Thoracic aorta (tissue), 2 donors: ENCODE measurements around the gene PDLIM4. TPM values are rescaled to one million over a fixed set of nuclear protein-coding genes. Genes with fewer than 3 reads are reported as not detected.

ENCODE experiments used
- ATAC-seq: fragments of 150-250 bp; one replicate; pipeline ENCODE4 v1.8.0; 2017; ENCODE audit warnings: low read depth; ENCODE audit not compliant: insufficient number of reproducible peaks, low FRiP score
- DNase-seq: peaks from one replicate; pipeline ENCODE4 v3.0.0-alpha.2; 2020; ENCODE audit warnings: low spot score
- H3K27ac ChIP-seq, 2 donors: fragments of 200-600 bp; sonication (generic); 1 replicate in 1 of 2; 2 replicates in 1 of 2; pipeline ENCODE4 v1.5.1; 2016; ENCODE audit warnings: mild to moderate bottlenecking in 2 of 2, moderate library complexity in 2 of 2
- H3K27me3 ChIP-seq: fragments of 200-600 bp; sonication (generic); replicated peaks from 2 replicates; pipeline ENCODE4 v1.6.0; 2016; ENCODE audit warnings: mild to moderate bottlenecking; ENCODE audit not compliant: insufficient read depth
- H3K36me3 ChIP-seq: fragments of 200-600 bp; sonication (generic); one replicate; pipeline ENCODE4 v1.5.1; 2016
- H3K4me1 ChIP-seq, 2 donors: fragments of 200-600 bp; sonication (generic); 1 replicate in 1 of 2; 2 replicates in 1 of 2; pipeline versions ENCODE4 v1.5.1 to v1.6.0; 2016; ENCODE audit warnings: low read depth in 2 of 2, mild to moderate bottlenecking in 1 of 2; ENCODE audit not compliant: control insufficient read depth in 1 of 2
- H3K4me3 ChIP-seq: fragments of 200-600 bp; sonication (generic); 2 replicates; pipeline ENCODE4 v1.5.1; 2016; ENCODE audit warnings: mild to moderate bottlenecking
- H3K9me3 ChIP-seq: fragments of 200-600 bp; sonication (generic); 2 replicates; pipeline ENCODE4 v1.5.1; 2016
- total RNA-seq, 2 donors: library from RNA; depleted of rRNA; stranded (reverse); fragments of >200 nt; gene quantifications; one replicate each; pipeline versions ENCODE4 v1.1.0 to v1.2.3, GENCODE V29; 2016
- TF ChIP-seq, protein P1 (sequence below): fragments of 200-600 bp; sonication (generic); IDR thresholded peaks from one replicate; pipeline ENCODE4 v1.5.1; 2019; ENCODE audit warnings: antibody characterized with exemption

Gene PDLIM4
- total RNA-seq, 2 donors from 2014 or later, result 50.6 to 81.0 TPM

DNA sequence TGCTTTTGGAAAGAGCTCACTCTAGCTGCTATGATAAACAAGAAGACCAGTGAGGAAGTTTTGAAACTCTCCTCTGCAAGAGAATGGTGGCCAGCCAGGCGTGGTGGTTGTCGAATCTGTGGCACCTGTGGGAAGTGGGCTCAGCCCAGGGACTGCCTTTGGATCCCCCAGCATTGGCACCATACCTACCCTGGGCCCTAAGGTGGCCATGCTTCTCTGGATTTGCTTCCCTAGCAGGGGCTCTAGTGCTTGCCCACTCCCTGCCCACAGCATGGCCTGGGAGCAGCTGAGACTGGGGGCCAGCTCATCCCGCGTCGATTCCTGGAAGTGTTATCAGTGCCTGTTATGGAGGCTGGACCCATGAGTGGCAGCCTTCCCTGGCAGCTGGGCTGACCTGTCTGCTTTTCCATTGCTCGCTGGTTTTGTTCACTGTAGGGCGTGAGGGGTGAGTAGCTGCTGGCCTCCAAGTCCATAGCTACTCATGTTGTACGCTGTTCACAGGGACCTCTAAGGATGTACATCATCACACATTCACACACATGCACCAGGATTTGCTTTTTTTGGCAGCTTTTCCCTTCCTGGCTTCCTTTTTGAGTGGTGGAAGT lies 39.0 kb downstream of the PDLIM4 start:
- ATAC-seq, result no peak
- Histone ChIP-seq H3K27ac (peak overlapping the region in 1 of 2 donors; percentile 25), H3K4me3 (no peak overlapping the region), H3K9me3 (no peaks in the 10 kb centered on the region), H3K4me1 (peaks cover 8 to 20% of the 10 kb centered on the region in 2 donors), H3K27me3 (no peaks in the 10 kb centered on the region), H3K36me3 (no peaks in the 10 kb centered on the region)
- TF ChIP-seq, protein P1, sequence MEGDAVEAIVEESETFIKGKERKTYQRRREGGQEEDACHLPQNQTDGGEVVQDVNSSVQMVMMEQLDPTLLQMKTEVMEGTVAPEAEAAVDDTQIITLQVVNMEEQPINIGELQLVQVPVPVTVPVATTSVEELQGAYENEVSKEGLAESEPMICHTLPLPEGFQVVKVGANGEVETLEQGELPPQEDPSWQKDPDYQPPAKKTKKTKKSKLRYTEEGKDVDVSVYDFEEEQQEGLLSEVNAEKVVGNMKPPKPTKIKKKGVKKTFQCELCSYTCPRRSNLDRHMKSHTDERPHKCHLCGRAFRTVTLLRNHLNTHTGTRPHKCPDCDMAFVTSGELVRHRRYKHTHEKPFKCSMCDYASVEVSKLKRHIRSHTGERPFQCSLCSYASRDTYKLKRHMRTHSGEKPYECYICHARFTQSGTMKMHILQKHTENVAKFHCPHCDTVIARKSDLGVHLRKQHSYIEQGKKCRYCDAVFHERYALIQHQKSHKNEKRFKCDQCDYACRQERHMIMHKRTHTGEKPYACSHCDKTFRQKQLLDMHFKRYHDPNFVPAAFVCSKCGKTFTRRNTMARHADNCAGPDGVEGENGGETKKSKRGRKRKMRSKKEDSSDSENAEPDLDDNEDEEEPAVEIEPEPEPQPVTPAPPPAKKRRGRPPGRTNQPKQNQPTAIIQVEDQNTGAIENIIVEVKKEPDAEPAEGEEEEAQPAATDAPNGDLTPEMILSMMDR, result no peak
- DNase-seq, result no peak

DNA sequence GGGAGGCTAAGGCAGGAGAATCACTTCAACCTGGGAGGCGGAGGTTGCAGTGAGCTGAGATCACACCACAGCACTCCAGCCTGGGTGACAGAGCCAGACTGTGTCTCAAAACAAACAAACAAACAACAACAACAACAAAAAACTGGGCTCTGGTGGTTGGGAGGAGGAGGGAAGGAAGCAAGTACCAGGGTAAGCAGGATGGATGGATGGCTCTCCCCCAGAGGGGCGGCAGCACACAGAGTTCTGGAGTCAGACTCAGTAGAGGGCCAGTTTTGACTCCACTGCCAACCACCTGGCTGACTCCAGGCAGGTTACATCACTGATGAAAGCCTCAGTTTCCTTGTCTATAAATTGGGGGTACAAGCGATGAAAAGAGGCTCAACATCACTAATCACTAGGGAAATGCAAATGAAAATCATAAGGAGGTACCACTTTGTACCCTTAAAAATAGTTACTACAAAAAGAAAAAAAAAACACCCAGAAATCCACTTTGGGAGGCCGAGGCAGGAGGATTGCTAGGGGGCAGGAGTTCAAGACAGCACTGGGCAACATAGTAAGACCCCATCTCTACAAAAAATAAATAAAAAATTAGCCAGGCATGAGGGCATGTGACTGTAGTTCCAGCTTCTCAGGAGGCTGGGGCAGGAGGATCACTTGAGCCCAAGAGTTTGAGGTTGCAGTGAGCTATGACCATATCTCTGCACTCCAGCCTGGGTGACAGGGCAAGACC lies 39.9 kb downstream of the PDLIM4 start:
- DNase-seq (no peak), ATAC-seq (no peak)
- Histone ChIP-seq H3K27ac (no peak overlapping the region), H3K4me1 (peaks cover 8 to 20% of the 10 kb centered on the region in 2 donors), H3K36me3 (no peaks in the 10 kb centered on the region), H3K4me3 (no peak overlapping the region), H3K27me3 (no peaks in the 10 kb centered on the region), H3K9me3 (no peaks in the 10 kb centered on the region)
- TF ChIP-seq, protein P1, result no peak

DNA sequence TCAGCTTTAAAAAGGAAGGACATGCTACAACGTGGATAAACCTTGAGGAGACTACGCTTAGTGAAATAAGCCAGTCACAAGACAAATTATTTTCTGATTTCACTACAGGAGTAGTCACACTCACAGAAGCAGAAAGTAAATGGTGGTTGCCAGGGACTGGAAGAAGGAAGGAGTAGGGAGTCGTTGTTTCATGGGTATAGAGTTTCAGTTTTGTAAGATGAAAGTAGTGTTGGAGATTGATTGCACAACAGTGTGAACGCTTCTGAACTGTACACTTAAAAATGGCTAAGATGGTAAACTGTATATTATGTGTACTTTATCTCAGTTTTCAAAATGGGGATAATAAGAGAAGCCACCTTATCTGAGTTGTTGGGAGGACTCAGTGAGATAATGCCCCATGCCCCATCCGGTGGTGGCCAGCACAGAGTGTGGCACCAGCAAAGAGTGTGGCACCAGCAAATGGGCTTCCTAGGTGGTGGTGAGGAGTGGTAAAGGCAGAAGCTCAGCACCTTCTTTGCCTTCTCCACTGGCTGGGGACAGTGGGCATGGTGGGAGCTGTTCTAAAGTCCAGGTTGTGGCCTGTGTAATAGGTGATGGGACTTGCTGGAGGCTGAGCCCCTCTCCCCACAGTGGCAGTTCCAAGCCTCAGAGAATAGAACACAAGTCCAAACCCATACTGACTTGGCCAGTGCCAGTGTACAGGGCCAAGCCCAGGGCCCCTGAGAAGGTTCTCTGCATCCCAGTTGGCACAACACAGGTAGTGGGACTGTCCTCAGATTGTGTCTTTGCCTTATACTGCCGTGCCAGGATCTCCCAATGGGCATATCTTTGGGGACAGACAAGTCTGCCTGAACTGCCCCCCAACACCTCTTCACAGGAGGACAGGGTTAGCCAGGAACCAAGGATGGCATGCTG lies 41.1 kb downstream of the PDLIM4 start:
- ATAC-seq (no peak), DNase-seq (no peak)
- Histone ChIP-seq H3K27ac (no peak overlapping the region), H3K27me3 (no peaks in the 10 kb centered on the region), H3K36me3 (no peaks in the 10 kb centered on the region), H3K9me3 (no peaks in the 10 kb centered on the region), H3K4me1 (peaks cover 3 to 11% of the 10 kb centered on the region in 2 donors), H3K4me3 (no peak overlapping the region)
- TF ChIP-seq, protein P1, result no peak

DNA sequence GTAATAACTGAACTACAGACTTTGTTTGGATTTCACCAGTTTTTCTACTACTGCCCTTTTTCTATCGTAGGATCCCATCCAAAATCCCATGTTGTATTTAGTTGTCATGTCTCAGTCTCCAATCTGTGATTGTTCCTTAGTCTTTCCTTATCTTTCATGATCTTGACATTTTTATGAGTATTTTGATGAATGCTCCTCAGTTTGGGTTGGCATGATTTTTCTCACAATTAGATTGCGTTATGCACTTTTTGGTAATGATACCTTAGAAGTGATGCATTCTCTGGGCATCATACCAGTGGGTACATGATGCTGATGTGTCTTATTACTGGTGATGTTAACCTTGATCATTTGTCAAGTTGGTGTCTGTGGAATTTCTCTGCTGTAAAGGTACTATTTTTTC lies 42.4 kb downstream of the PDLIM4 start:
- Histone ChIP-seq H3K36me3 (no peaks in the 10 kb centered on the region), H3K27me3 (no peaks in the 10 kb centered on the region), H3K27ac (no peak overlapping the region), H3K9me3 (peaks cover 1% of the 10 kb centered on the region), H3K4me3 (no peak overlapping the region), H3K4me1 (peaks cover 3 to 9% of the 10 kb centered on the region in 2 donors)
- DNase-seq (no peak), ATAC-seq (no peak)
- TF ChIP-seq, protein P1, result no peak
